Activated CD8-positive, alpha-beta memory T cell treated with anti-CD3 and anti-CD28 coated beads for 36 hours (primary cell): Measurements from ENCODE around the gene MRPL55. TPM values are rescaled to one million over a fixed set of nuclear protein-coding genes. Genes with fewer than 3 reads are reported as not detected.

Source experiments
- CTCF ChIA-PET: fragments of 350-600 bp; sonication (Branson Sonifier 250); formaldehyde crosslinking; loops from one replicate; lab custom pipeline; 2021; ENCODE audit warnings: antibody characterized with exemption; lab: Charles Lee
- POLR2A ChIA-PET: fragments of 350-600 bp; sonication (Branson Sonifier 250); formaldehyde crosslinking; loops from one replicate; lab custom pipeline; 2021; ENCODE audit warnings: antibody characterized with exemption; lab: Charles Lee
- total RNA-seq, 2 experiments: library from RNA; stranded (reverse); gene quantifications; one replicate each; pipeline ENCODE4 v1.2.3, GENCODE V29; 2021

Gene MRPL55
- total RNA-seq, 2 experiments from 2014 or later = 69.7 to 75.8 TPM

GRCh38 chr1:228058172-228058948 lies 50.7 kb downstream of the MRPL55 start:
- ChIA-PET CTCF (interaction anchor here (1.8 kb wide), 1 partner anchor 443 kb away, joined by 5 read pairs; no protein-coding TSS in a partner anchor), POLR2A (no interaction called here)

Other genes starting within 250 kb of the MRPL55 start
- not detected for gene WNT9A, start 161.4 kb downstream of the MRPL55 start, total RNA-seq
- not detected for gene WNT3A, start 102.3 kb downstream of the MRPL55 start, total RNA-seq
- gene ARF1, start 26.6 kb downstream of the MRPL55 start, total RNA-seq = 100 to 1,000 TPM; 373 to 392 TPM
- gene C1orf35, start 6.0 kb downstream of the MRPL55 start, total RNA-seq = 10 to 100 TPM; 25.7 to 27.6 TPM
- 100 to 1,000 TPM; 264 to 267 TPM for gene GUK1, start 31.0 kb upstream of the MRPL55 start, total RNA-seq
- under 1 TPM; 0.67 to 0.74 TPM for gene GJC2, start 40.6 kb upstream of the MRPL55 start, total RNA-seq
- gene IBA57, start 56.5 kb upstream of the MRPL55 start, total RNA-seq = 10 to 100 TPM; 12.6 to 16.3 TPM
- 10 to 100 TPM in 1 of 2 experiments, 1 to 10 TPM in 1; 8.3 to 10.1 TPM for gene OBSCN, start 98.7 kb upstream of the MRPL55 start, total RNA-seq